22Rv1 (cell line): ENCODE results near the gene C10orf120.

Experiments
- CTCF ChIP-seq: fragments of 450-650 bp; IDR thresholded peaks from 2 replicates; pipeline ENCODE4 v1.5.1; 2017; ENCODE audit warnings: mild to moderate bottlenecking
- ZFX ChIP-seq: fragments of 450-650 bp; IDR thresholded peaks from 2 replicates; pipeline ENCODE4 v1.6.1; 2017; ENCODE audit warnings: antibody characterized with exemption, borderline replicate concordance

DNA sequence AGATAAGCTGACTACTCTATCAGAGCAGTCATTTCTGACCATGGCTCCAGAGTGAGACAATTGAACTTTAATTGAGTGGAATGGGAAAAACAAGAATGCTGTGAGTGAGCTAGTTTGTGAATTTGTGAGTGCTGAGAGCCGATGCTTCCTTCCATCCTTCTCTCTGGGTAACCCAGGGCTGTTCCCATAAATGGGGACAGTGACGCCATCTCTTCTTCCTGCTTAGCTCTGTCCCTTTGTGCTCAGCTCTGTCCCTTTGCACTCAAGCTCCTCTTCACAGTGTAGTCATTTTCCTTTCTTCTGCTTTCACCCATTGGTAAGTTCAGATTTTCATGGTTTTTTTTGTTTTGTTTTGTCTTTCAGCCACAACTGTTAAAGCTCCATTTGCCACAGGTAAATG lies 24.4 kb downstream of the C10orf120 start:
- TF ChIP-seq CTCF (no peak), ZFX (no peak)
